LNCaP clone FGC (cell line): Measurements from ENCODE around the gene RNF112.

Experiments used
- DNase-seq: peaks from one replicate; pipeline ENCODE4 v3.0.0-alpha.2; 2011; ENCODE audit warnings: low read depth
- H3K4me3 ChIP-seq: 2 replicates; pipeline ENCODE4 v1.5.1; 2011; ENCODE audit warnings: mild to moderate bottlenecking, low read depth, low read length, control low read depth
- CTCF ChIP-seq: IDR thresholded peaks from 2 replicates; pipeline ENCODE4 v1.5.1; 2012; ENCODE audit warnings: mild to moderate bottlenecking; ENCODE audit not compliant: control insufficient read depth, insufficient read depth; ENCODE audit errors: extremely low read depth

RNF112 gene

GRCh38 chr17:19410875-19411620, at the start of gene RNF112:
RNF112 (plus strand) TSS chr17:19411232; CDS start chr17:19411409, 177 bp downstream.
- TF ChIP-seq CTCF = no peak
- no peak for DNase-seq
- no peak within 1 kb of the TSS for H3K4me3 ChIP-seq

- no peak for TF ChIP-seq CTCF
- H3K4me3 ChIP-seq = peak overlapping the region; percentile 86
- no peak for DNase-seq
These were observed 49.7 kb upstream of the RNF112 start for GRCh38 chr17:19361326-19361725.

GRCh38 chr17:19361944-19362276, 49.1 kb upstream of the RNF112 start:
- H3K4me3 ChIP-seq = peak overlapping the region; percentile 86
- no peak for TF ChIP-seq CTCF
- DNase-seq = peak; percentile 11

- peak; percentile 71 for DNase-seq
- peak within 1 kb of the TSS; percentile 86 for H3K4me3 ChIP-seq
- TF ChIP-seq CTCF = peak; percentile 99
These were observed 48.5 kb upstream of the RNF112 start, which contains the start of gene B9D1 for GRCh38 chr17:19362277-19363113. B9D1 (minus strand) TSS chr17:19362723; CDS start chr17:19362569, 154 bp downstream.

GRCh38 chr17:19363114-19363438, 48.0 kb upstream of the RNF112 start:
- peak overlapping the region; percentile 86 for H3K4me3 ChIP-seq
- no peak for DNase-seq
- TF ChIP-seq CTCF = no peak

- H3K4me3 ChIP-seq = peak overlapping the region; percentile 86
- no peak for DNase-seq
- TF ChIP-seq CTCF = no peak
These were observed 47.5 kb upstream of the RNF112 start for GRCh38 chr17:19363460-19364035.
